ENCODE data around the gene RANBP3. TPM values are rescaled to one million over a fixed set of nuclear protein-coding genes. Genes with fewer than 3 reads are reported as not detected.

RANBP3 gene
- total RNA-seq, 4 donors from 2014 or later: 58.9 to 175 (median 65.0) TPM

- Histone ChIP-seq H3K4me1 (peaks cover 6 to 17% (median 12%) of the 10 kb centered on the region in 4 donors), H3K36me3 (peaks cover 0 to 15% (median 3%) of the 10 kb centered on the region in 4 donors), H3K9me3 (no peaks in the 10 kb centered on the region), H3K27ac (no peak overlapping the region), H3K27me3 (peaks cover 21% of the 10 kb centered on the region), H3K4me3 (no peak overlapping the region)
- TF ChIP-seq EP300 (IDR thresholded peaks at IDR 0.05; ENCODE audit: low read depth) (no peak), POLR2AphosphoS5 (IDR thresholded peaks at IDR 0.05) (no peak), POLR2A (IDR thresholded peaks at IDR 0.05) (no peak)
- TF ChIP-seq, protein P1, sequence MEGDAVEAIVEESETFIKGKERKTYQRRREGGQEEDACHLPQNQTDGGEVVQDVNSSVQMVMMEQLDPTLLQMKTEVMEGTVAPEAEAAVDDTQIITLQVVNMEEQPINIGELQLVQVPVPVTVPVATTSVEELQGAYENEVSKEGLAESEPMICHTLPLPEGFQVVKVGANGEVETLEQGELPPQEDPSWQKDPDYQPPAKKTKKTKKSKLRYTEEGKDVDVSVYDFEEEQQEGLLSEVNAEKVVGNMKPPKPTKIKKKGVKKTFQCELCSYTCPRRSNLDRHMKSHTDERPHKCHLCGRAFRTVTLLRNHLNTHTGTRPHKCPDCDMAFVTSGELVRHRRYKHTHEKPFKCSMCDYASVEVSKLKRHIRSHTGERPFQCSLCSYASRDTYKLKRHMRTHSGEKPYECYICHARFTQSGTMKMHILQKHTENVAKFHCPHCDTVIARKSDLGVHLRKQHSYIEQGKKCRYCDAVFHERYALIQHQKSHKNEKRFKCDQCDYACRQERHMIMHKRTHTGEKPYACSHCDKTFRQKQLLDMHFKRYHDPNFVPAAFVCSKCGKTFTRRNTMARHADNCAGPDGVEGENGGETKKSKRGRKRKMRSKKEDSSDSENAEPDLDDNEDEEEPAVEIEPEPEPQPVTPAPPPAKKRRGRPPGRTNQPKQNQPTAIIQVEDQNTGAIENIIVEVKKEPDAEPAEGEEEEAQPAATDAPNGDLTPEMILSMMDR (IDR thresholded peaks at IDR 0.05): no peak
- in situ Hi-C loops (cut with MboI; ENCODE audit: low pct_ligation_motif_present in 1 of 4, low pct_unique_long_range_greater_than_20kb in 1 of 4, low sequenced_read_pairs in 3 of 4) (loop anchor here in 1 of 4 donors (10.0 kb wide), 1 partner anchor 89 kb away; the partner anchor contains the start of gene NRTN), intact Hi-C loops (cut with DNase I; ENCODE audit: low total_unique reads) (loop anchor here (2.0 kb wide), 1 partner anchor 89 kb away; the partner anchor contains the start of gene NRTN)
- WGBS, 2 donors (ENCODE audit: low coverage in 1 of 2): 84% methylated on average over 28 of the region's 28 CpGs; no CpG with 5 or more reads in 1 of the 2 donors
- no peak for DNase-seq
Observed at GRCh38 chr19:5893907-5894703, 83.8 kb downstream of the RANBP3 start.

- no peak for DNase-seq
- WGBS, 2 donors (ENCODE audit: low coverage in 1 of 2): 66 to 100% methylated on average over 2 to 13 of the region's 13 CpGs
- Histone ChIP-seq H3K9me3 (no peaks in the 10 kb centered on the region), H3K36me3 (peaks cover 0 to 15% (median 3%) of the 10 kb centered on the region in 4 donors), H3K4me1 (peaks cover 6 to 17% (median 12%) of the 10 kb centered on the region in 4 donors), H3K27ac (no peak overlapping the region), H3K27me3 (peaks cover 21% of the 10 kb centered on the region), H3K4me3 (no peak overlapping the region)
- TF ChIP-seq, protein P1 (IDR thresholded peaks at IDR 0.05): no peak
- TF ChIP-seq POLR2AphosphoS5 (IDR thresholded peaks at IDR 0.05): no peak
- TF ChIP-seq EP300 (IDR thresholded peaks at IDR 0.05; ENCODE audit: low read depth): no peak
- no peak for TF ChIP-seq POLR2A (IDR thresholded peaks at IDR 0.05)
- in situ Hi-C loops (cut with MboI; ENCODE audit: low pct_ligation_motif_present in 1 of 4, low pct_unique_long_range_greater_than_20kb in 1 of 4, low sequenced_read_pairs in 3 of 4): loop anchor here in 1 of 4 donors (10.0 kb wide), 1 partner anchor 89 kb away; the partner anchor contains the start of gene NRTN
- intact Hi-C loops (cut with DNase I; ENCODE audit: low total_unique reads): loop anchor here (2.0 kb wide), 1 partner anchor 89 kb away; the partner anchor contains the start of gene NRTN
Observed at GRCh38 chr19:5893296-5893903, 84.5 kb downstream of the RANBP3 start.

DNA sequence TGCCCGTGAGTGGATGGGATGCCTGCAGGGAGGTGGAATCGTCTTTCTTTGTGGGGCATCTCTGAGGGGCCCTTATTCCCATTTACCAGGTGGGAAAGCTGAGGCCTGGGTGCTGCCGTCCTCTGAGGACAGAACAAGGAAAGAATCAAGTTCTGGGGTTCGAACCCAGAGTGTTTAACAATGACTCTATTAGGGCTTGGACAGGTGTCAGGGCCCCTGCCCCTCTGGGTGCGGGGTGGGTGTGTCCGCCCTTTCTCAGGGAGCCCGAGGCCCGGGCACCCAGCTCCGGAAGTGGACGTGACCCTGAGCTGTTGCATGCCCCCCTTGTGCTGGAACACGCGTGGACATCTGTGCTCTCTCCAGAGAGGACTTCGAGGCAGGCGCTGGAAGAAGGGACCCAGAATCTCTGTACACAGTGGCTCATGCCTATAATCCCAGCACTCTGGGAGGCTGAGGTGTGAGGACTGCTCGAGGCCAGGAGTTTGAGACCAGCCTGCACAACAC lies 85.1 kb downstream of the RANBP3 start:
- no peaks in the 10 kb centered on the region for H3K9me3 ChIP-seq
- in situ Hi-C loops (cut with MboI; ENCODE audit: low pct_ligation_motif_present in 1 of 4, low pct_unique_long_range_greater_than_20kb in 1 of 4, low sequenced_read_pairs in 3 of 4) (loop anchor here in 1 of 4 donors (10.0 kb wide), 1 partner anchor 88 kb away; the partner anchor contains the start of gene NRTN), intact Hi-C loops (cut with DNase I; ENCODE audit: low total_unique reads) (loop anchor here (2.0 kb wide), 1 partner anchor 88 kb away; the partner anchor contains the start of gene NRTN)
- peaks cover 21% of the 10 kb centered on the region for H3K27me3 ChIP-seq
- no peak overlapping the region for H3K4me3 ChIP-seq
- peaks cover 0 to 15% (median 3%) of the 10 kb centered on the region in 4 donors for H3K36me3 ChIP-seq
- no peak overlapping the region for H3K27ac ChIP-seq
- TF ChIP-seq EP300 (IDR thresholded peaks at IDR 0.05; ENCODE audit: low read depth): no peak
- TF ChIP-seq POLR2A (IDR thresholded peaks at IDR 0.05): no peak
- TF ChIP-seq, protein P1 (IDR thresholded peaks at IDR 0.05): no peak
- TF ChIP-seq POLR2AphosphoS5 (IDR thresholded peaks at IDR 0.05): no peak
- H3K4me1 ChIP-seq: peaks cover 6 to 17% (median 12%) of the 10 kb centered on the region in 4 donors
- 57 to 60% methylated on average over 3 to 15 of the region's 15 CpGs for WGBS, 2 donors (ENCODE audit: low coverage in 1 of 2)
- no peak for DNase-seq
